Effector CD8-positive, alpha-beta T cell (primary cell): ENCODE results near the gene SNX13.
"Not testable (repeated sequence)": the region's sequence is repeated elsewhere in the genome, so short reads cannot be mapped to it uniquely, and the experiment has no call there.

Source experiments
- DNase-seq: peaks from one replicate; lab custom pipeline; 2025; lab: John Stamatoyannopoulos, UW

Gene SNX13

DNA sequence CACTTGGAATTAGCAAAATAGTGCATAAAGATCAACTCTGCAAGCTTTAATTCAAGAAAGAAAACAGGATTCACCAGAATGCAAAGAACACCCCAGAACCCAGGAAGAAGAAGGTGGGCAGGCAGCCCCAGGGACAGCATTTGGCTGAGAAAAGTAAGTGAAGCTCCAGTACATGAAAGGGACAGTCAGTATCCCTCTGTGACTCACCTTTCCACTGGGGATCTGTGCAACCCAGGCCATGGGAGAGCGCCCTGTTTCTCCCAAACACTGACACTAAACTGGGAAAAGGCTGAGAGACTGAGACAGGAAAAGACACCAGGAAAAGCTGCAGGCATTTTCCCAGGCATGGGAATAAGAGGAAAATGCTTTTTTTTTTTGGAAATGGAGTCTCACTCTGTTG lies 28.2 kb downstream of the SNX13 start:
- no peak for DNase-seq

DNA sequence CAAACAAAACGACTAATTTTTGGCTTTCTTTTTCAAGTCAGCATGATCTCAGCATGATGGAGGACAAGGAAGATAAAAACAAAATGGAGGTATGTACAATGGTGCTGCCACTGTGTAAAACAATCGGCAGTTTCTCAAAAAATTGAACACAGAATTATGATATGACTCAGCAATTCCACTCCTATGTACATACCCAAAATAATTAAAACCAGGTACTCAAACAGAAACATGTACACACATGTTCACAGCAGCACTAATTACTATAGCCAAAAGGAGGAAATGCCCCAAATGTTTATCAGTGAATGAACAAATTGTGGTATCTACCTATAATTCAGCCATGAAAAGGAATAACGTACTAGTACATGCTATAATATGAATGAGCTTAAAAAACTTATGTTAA lies 29.9 kb downstream of the SNX13 start:
- no peak for DNase-seq

DNA sequence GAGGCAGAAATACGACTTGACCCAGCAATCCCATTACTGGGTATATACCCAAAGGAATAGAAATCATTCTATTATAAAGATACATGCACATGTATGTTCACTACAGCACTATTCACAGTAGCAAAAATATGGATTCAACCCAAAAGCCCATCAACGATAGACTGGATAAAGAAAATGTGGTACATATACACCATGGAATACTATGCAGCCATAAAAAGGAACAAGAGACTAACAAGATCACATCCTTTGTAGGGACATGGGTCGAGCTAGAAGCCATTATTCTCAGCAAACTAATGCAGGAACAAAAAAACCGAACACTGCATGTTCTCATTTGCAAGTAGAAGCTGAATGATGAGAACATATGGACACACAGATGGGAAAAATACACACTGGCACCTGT lies 31.0 kb downstream of the SNX13 start:
- not testable (repeated sequence) for DNase-seq

DNA sequence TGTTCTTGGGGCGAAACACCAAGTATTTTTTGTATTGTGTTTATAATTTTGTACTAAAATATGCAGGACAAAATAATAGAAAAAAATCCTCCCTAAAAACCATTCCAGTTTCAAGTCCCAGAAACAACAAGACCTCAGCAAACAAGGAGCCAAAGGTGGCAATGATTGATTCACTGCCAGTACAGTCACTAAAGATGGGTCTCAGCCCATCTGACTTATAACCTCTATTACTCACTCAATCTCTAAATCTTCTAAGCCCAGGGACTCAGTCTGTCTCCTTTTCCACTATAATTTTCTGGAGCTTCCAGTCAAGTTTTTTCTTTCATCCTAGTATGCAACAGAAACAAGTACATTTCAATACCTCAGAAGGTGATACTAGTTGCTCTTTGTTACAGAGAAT lies 33.3 kb downstream of the SNX13 start:
- no peak for DNase-seq

DNA sequence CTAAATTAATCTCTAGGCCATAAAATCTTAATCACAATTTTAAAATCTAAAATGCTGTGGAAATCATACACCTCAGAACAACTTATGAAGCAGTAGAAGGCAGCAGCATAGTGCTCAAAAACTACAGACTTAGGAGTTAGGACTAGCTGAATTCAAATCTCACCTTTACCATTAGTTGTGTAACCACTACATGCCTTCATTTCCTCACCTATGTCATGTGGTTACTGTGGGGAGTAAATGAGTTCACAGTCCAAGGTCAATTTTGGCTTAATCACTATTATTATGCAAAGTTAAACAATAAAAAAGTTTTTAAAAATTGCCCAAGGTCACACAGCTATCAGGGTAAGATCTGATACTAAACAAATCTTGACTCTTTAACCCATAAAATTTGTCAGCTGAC lies 37.0 kb downstream of the SNX13 start:
- no peak for DNase-seq

DNA sequence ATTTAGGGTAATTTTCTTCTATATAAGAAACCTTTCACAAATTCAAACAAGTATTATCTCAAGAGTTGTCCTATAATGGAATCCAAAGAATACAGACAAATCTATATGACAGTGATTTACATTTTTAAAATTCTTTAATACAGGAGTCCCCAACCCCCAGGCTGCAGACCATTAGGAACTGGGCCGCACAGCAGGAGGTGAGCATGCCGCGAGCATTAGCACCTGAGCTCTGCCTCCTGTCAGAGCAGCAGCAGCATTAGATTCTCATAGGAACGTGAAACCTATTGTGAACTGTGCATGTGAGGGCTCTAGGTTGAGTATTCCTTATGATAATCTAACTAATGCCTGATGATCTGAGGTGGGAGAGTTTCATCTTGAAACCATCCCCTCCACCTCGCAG lies 37.7 kb downstream of the SNX13 start:
- no peak for DNase-seq

DNA sequence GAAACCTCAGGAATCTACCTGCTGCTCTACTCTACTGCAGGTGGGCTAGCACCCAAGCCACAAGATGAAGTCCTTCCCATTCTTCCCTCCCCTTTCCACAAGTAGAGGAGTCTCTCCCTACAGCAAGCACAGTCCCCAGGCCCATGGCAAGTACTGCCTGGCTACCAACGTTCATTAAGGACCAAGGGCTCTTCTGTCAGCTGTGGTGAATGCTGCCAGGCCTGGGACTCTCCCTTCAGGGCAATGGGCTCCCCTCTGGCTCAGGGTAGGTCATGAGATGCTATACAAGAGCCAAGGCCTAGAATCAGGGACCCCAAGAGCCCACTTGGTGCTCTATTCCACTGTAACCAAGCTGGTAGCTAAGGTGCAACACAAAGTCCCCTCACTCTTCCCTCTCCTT lies 39.8 kb downstream of the SNX13 start:
- no peak for DNase-seq

DNA sequence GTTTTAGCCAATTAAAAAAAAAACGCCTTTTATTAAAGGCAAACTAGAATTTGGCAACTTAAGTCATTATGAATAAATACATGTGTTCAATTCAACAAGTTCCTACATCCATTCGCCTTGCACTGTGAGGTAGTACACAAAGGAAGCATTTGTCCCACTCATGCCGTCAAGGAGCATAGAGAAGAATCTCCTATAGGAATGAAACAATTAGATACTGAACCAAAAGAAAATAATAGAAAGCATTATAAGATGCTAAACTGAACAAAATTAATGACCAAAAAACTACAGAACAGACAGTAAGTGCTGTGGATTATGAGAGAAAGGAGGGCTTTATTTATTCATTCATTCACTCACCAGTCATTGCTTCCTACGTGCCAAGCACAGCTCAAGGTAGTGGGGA lies 42.2 kb downstream of the SNX13 start:
- no peak for DNase-seq

DNA sequence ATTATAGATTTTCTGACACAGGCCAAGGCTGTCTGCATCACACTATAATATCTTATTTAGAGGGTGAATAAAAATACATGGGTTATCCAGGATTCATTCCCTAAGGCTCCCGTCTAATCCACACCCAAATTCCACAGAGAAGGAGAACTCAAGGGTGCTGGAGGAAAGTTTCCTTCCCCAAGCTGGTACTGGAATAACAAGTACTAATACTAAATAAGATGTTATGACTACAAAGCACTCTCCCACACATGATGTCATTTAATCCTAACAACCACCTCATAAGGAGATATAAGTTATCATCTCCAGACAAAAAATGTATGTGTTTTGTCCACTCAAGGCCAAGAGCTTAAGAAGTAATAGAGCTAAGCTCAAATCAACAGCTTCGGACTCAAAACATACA lies 53.0 kb downstream of the SNX13 start:
- no peak for DNase-seq

DNA sequence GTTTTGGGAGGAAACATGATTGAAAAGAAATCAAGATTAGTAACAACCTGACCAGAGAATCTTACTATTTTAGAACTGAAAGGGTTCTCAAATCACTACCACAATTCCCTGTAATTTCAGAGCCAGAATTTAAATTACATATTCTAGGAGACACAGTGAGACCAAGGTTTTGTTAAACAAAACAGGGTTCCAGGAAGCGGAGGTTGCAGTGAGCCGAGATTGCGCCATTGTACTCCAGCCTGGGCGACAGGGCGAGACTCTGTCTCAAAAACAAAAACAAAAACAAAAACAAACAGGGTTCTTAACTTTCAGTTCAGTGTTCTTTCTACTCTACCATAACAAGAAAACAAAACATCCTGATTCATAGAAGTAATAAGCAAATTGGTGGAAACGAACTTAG lies 57.6 kb downstream of the SNX13 start:
- no peak for DNase-seq

DNA sequence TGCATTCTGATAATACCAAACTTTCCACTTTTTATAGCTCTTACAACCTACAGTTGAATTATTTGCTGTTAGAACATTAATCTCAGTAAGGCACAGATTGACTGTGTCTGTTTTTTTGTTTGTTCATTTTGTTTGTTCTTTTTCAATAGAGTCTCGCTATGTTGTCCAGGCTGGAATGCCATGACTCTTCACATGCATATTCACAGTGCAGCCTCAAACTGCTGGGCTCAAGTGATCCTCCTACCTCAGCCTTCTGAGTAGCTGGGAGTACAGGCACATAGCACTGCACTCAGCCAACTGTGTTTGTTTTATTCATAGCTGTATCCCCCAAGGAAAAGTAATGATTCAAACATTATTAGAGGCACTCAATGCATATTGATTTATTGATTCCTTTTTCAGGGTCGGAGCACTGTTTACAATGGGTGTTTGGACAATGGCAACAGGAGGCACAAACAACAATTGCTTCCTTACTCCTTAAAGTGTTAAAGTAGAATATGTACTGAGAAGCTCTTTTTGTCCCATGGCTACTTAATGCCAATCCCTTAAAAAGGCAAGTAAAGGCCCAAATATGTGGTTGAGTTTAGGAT lies 61.1 kb downstream of the SNX13 start:
- no peak for DNase-seq

DNA sequence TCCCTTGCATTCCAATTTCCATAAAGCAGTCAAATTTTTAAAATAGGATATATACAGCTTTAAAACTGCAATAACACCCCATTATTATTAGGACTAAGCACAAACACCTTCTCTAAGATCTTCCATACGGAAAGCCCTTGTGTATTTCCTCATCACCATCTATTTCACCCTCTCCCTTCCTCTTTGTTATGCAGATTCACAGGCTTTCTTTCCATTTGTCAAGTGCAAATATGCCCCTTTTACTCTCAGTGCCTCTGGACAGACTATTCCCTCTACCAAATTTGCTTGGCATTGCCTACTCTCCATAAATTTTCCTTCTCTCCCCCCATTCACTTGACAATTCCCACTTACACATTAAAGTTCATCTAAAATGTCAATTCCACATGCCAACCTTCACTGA lies 61.7 kb downstream of the SNX13 start:
- DNase-seq, result no peak

DNA sequence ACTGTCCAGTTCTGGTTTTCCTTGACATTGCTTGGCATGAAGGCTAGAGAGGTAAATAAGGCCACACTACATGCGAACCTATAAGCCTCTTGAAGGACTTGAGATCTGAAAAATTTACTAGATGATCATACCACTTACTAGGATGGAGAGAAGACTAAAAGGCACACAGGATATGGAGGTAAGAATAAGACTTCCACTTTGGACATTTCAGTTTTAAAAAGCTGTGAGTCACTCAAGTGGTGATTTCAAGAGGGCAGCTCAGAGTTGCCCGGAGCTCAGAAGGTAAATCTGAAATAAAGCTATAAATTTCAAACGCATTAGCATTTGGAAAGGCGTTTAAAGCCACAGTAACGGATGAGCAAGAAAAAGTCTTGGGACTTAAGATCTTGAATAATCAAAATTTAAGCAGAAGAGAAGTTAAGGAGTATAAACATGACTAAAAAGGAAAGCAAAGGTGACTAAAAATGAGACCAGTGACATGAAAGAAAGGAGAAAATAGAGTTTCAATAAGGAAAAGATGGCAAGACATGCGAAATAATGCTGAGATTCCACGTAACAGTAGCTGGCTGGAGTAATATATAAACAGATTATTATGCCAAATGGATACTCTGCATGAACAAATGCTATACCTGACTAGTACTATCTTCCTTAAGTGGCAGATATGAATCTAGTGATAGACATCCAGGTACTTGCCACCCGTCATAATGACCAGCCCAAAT lies 68.3 kb downstream of the SNX13 start:
- no peak for DNase-seq

DNA sequence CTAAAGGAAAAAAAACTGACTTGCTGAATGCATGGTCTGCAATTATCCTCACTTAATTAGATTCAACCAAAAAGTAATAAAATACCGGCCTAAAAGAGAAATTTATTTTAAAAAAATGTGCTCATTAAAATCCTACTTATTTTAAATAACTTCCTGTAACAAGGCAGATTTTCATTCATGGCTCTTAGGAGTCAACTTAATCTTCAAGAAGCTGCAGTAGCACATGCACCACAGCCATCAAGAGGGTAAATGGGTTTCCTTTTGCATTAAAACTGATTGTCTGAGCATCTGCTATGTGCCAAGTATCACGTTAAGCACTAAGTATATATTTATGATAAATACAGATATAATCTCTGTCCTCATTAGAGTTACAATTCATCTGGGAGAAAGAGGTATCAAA lies 69.9 kb downstream of the SNX13 start:
- no peak for DNase-seq

DNA sequence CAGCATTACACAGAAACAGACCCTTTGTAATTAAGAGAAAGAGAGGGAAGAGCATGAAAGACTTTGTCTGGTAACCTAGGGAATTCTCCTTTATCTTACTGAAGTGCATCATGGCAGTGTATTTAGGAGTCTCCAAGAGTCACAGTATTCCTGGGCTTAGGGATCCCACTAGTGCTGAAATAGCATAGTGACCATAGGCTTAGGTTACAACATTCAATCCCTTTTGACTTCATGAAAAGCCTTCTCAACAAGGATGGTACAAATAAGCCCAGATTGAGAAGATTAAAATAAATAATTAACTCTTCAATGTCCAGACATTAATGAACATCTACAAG lies 76.5 kb downstream of the SNX13 start:
- no peak for DNase-seq

DNA sequence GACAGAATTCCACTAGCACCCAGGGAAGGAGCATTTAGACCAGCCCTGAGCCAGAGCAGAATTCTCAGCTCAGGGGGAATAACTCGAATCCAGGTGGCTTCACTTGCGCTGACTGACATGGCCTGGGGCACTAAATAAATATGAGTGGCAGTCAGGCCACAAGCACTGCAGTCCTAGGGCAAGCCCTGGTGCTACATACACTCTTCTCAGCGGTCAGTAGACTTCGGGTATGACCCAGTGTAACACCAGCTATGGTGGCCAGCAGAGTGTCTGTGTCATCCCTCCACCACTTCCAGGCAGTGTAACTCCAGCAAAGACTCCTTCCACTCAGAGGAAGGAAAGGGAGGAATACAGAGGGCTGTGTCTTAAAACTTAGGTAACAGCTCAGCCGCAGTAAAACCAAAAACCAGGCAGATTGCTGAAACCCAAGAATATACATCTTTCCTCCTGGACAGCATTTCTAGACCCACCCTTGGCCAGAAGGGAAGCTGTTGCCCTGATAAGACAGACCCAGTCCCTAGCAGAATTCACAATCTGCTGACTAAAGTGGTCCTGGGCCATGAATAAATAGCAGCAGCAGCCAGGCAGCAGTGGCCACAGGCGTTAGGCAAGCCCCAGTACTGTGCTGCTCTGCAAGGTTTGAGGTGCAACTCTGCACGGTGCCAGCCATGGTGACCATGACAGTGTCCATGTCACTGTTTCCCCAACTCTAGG lies 77.0 kb downstream of the SNX13 start:
- DNase-seq, result no peak

DNA sequence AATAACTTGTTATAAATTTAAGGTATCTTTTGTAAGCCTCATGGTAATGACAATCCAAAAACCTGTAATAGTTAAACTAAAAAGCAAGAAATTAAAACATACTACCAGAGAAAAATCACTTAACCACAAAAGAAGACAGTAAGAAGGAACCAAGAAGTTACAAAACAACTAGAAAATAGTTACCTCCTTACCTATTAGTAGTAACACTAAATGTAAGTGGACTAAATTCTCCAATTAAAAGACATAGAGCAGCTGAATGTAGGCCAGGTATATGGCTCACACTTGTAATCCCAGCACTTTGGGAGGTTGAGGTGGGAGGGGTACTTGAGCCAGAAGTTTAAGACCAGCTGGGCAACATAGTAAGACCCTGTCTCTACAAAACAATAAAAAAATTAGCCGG lies 84.0 kb downstream of the SNX13 start:
- DNase-seq, result no peak

DNA sequence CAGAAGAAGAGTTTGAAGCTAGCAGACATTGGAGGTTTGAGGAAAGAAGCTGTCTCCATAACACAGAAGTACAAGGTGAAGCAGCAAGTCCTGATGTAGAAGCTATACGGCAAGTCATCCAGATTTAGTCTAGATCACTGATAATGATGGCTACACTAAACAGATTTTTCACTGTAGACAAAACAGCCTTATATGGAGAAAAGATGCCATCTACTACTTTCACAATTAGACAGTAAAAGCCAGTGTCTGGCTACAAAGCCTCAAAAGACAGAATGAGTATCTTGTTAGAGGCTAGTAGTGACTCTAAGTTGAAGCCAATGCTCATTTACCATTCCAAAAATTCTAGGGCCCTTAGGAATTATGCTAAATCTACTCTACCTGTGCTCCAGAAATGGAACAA lies 85.1 kb downstream of the SNX13 start:
- no peak for DNase-seq

DNA sequence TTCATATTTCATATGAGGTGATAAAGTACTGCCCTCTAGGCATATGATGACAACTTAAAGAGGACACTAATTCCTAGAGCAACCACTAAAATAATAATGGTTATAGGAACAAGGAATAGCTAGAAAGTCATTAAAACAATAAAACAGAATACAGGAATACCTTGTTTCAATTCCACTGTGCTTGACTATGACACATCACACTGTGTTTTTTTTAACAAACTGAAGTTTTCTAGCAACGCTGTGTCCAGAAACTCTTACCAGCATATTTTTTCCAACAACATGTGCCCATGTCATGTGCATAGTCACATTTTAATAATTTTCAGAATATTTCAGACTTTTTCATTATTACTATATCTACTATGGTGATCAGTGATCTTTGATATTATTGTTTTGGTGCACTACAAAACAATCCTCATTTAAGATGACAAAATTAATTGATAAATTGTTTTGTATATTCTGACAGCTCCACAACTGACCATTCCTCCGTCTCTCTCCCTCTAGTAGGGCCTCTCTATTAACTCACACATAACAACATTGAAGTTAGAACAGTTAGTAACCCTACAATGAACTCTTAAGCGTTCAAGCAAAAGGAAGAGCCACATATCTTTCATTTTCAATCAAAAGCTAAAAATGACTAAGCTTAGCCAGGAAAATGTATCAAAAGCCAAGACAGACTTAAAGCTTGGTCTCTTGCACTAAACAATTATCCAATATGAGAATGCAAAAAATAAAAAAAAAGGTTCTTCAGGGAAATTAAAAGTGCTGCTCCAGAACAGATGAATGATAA lies 85.8 kb downstream of the SNX13 start:
- no peak for DNase-seq

DNA sequence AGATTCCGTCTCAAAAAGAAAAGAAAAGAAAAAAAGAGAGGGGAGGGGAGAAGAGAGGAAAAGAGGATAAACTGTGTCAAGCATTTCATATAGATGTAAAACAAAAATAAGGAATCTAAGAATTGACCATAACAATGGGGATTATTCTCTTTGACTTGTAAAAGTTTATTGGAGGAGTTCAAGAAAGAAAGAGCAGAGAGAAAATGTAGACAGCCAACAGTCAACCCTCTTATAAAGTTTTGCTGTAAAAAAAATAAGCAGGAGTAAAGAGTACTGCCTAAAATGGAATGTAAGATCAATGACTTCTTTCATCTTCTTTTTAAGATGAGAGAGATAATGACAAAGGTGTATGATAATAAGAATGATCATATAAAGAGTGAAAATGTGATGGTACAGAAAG lies 87.9 kb downstream of the SNX13 start:
- no peak for DNase-seq

DNA sequence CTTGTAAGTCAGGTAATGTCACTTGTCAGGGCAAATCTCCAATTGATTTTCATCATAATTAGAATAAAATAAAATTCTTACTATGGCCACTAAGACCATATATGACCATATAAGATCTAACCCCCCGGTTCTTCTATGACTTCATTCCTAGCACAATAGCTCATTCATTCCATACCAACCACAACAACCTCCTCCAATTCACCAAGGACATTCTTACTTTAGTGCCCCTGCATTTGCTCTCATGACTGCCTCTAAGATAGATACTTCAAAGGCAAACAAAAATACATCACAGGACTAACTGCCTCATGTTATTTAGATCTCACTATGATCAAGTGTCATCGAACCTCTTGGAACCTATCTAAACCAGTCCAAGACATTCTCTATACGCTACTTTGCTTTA lies 90.8 kb downstream of the SNX13 start:
- no peak for DNase-seq

DNA sequence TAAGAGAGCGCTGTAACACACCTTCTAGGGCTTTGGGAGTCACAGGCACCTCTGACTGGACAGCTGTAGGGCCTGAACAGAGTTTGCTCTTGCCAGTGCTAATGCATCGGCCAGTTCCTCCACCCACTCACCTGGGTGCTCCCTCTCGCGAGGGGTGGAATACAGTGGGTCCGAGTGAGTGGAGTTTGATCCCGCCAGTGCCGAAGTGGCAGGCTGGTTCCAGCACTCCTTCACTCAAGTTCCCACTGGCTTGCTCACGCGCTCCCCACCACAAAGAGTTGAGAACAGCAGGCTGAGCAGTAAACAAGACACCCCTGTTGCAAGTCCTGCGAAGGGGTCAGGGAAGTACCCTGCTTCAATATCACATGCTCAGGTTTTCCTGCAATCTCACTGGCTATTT lies 91.8 kb downstream of the SNX13 start:
- no peak for DNase-seq

DNA sequence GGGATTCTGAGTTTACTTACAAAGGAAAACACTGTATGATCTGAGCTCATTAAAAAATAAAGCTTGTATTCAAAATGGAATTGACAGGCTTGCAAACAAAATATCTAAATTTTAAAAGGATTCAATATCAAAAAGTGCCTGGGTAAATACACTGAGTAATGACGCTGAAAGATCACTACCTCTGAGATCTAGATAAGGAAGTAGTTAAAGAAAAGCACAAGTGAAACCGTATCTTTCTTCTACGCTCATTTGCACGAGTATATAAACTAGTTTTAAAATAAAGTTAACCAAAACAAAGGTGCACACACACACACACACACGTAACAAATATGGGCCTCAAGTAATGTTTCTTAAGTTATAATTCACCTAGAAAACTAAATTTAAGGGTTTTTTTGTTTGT lies 93.4 kb downstream of the SNX13 start:
- DNase-seq, result no peak
